Measurements from ENCODE around the gene OLIG2. TPM values are rescaled to one million over a fixed set of nuclear protein-coding genes. Genes with fewer than 3 reads are reported as not detected.

The OLIG2 gene
- total RNA-seq, 1 donor from 2014 or later: not detected

DNA sequence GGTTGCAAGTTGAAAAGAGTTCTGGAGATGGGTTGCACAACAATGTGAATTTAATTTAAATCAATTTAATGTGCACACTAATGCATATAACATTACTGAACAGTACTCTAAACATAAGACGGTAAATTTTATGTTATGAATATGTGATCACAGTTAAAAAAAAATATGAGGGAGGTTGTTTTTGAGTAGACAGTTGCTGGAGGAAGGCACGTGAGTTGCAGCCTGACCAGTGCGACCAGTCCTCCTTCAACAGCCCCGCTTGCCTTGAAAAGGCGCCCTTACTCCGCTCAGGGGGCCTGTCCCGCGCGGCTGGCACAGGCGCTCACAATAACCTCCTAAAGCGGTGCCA, 43.9 kb downstream of the OLIG2 start:
- no peak for DNase-seq (ENCODE audit: low read depth)
- TF ChIP-seq, protein P1, sequence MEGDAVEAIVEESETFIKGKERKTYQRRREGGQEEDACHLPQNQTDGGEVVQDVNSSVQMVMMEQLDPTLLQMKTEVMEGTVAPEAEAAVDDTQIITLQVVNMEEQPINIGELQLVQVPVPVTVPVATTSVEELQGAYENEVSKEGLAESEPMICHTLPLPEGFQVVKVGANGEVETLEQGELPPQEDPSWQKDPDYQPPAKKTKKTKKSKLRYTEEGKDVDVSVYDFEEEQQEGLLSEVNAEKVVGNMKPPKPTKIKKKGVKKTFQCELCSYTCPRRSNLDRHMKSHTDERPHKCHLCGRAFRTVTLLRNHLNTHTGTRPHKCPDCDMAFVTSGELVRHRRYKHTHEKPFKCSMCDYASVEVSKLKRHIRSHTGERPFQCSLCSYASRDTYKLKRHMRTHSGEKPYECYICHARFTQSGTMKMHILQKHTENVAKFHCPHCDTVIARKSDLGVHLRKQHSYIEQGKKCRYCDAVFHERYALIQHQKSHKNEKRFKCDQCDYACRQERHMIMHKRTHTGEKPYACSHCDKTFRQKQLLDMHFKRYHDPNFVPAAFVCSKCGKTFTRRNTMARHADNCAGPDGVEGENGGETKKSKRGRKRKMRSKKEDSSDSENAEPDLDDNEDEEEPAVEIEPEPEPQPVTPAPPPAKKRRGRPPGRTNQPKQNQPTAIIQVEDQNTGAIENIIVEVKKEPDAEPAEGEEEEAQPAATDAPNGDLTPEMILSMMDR (conservative IDR thresholded peaks at IDR 0.05; ENCODE audit: low read depth, low read length): no peak
- no peak overlapping the region for H3K4me3 ChIP-seq (ENCODE audit: low read depth, low read length)

DNA sequence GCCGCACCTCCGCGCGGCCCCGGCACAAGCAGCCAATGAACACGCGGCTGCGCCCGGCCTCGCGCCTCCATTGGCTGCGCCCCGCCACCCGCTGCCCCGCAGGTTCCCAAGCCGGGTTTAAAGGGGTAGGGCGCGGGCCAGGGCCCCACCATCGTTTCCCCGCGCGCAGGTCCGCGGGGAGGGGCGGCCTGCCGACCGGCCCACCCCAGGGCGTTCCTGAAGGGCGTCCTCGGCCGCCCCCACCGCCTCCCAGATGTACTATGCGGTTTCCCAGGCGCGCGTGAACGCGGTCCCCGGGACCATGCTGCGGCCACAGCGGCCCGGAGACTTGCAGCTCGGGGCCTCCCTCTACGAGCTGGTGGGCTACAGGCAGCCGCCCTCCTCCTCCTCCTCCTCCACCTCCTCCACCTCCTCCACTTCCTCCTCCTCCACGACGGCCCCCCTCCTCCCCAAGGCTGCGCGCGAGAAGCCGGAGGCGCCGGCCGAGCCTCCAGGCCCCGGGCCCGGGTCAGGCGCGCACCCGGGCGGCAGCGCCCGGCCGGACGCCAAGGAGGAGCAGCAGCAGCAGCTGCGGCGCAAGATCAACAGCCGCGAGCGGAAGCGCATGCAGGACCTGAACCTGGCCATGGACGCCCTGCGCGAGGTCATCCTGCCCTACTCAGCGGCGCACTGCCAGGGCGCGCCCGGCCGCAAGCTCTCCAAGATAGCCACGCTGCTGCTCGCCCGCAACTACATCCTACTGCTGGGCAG, 44.4 kb downstream of the OLIG2 start, which contains the start of gene OLIG1:
Gene OLIG1 (plus strand): TSS at position 148 of the 750 bp plus-strand sequence. CDS start 106 bp downstream, at position 254.
- H3K4me3 ChIP-seq (ENCODE audit: low read depth, low read length): no peak within 1 kb of the TSS
- DNase-seq (ENCODE audit: low read depth): no peak
- TF ChIP-seq, protein P1 (conservative IDR thresholded peaks at IDR 0.05; ENCODE audit: low read depth, low read length): no peak

DNA sequence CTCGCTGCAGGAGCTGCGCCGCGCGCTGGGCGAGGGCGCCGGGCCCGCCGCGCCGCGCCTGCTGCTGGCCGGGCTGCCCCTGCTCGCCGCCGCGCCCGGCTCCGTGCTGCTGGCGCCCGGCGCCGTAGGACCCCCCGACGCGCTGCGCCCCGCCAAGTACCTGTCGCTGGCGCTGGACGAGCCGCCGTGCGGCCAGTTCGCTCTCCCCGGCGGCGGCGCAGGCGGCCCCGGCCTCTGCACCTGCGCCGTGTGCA, 44.9 kb downstream of the OLIG2 start:
- no peak overlapping the region for H3K4me3 ChIP-seq (ENCODE audit: low read depth, low read length)
- DNase-seq (ENCODE audit: low read depth): no peak
- TF ChIP-seq, protein P1 (conservative IDR thresholded peaks at IDR 0.05; ENCODE audit: low read depth, low read length): no peak

DNA sequence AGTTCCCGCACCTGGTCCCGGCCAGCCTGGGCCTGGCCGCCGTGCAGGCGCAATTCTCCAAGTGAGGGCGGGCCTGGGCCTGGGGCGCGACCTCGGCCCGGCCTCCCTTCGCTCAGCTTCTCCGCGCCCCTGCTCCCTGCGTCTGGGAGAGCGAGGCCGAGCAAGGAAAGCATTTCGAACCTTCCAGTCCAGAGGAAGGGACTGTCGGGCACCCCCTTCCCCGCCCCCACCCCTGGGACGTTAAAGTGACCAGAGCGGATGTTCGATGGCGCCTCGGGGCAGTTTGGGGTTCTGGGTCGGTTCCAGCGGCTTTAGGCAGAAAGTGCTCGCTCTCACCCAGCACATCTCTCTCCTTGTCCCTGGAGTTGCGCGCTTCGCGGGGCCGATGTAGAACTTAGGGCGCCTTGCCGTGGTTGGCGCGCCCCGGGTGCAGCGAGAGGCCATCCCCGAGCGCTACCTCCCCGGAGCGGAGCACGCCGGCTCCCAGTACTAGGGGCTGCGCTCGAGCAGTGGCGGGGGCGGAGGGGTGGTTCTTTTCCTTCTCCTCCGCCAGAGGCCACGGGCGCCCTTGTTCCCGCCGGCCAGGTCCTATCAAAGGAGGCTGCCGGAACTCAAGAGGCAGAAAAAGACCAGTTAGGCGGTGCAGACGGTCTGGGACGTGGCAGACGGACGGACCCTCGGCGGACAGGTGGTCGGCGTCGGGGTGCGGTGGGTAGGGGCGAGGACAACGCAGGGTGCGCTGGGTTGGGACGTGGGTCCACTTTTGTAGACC, 45.4 kb downstream of the OLIG2 start:
- H3K4me3 ChIP-seq (ENCODE audit: low read depth, low read length): no peak overlapping the region
- TF ChIP-seq, protein P1 (conservative IDR thresholded peaks at IDR 0.05; ENCODE audit: low read depth, low read length): no peak
- no peak for DNase-seq (ENCODE audit: low read depth)

DNA sequence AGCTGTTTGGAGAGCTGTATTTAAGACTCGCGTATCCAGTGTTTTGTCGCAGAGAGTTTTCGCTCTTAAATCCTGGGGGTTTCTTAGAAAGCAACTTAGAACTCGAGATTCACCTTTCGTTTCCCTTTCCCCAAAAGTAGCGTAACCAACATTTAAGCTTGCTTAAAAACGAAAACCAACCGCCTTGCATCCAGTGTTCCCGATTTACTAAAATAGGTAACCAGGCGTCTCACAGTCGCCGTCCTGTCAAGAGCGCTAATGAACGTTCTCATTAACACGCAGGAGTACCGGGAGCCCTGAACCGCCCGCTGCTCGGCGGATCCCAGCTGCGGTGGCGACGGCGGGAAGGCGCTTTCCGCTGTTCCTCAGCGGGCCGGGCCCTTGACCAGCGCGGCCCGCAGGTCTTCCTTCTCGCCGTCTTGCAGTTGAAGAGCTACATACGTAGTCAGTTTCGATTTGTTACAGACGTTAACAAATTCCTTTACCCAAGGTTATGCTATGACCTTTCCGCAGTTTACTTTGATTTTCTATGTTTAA, 46.1 kb downstream of the OLIG2 start:
- DNase-seq (ENCODE audit: low read depth): no peak
- TF ChIP-seq, protein P1 (conservative IDR thresholded peaks at IDR 0.05; ENCODE audit: low read depth, low read length): no peak
- H3K4me3 ChIP-seq (ENCODE audit: low read depth, low read length): peak overlapping the region; percentile 33

DNA sequence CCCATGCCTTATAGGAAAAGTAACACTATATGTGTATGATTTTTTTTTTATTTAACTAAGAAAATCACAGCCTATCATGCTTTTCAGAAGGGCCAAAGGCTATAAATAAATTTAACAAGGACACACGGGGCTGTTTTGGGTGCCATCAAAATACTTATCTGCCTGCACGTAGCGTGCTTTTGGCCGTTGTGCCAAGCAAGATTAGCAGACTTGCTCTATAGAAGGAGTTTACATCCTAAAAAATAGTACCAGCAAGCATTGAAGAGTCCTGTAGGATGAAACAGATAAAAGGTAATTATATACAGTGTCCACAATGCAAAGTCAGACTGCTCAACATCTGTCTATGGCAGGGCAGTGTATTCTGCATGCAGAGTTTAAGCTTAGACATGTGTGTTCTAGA, 47.9 kb downstream of the OLIG2 start:
- TF ChIP-seq, protein P1 (conservative IDR thresholded peaks at IDR 0.05; ENCODE audit: low read depth, low read length): no peak
- no peak overlapping the region for H3K4me3 ChIP-seq (ENCODE audit: low read depth, low read length)
- DNase-seq (ENCODE audit: low read depth): no peak
